Stimulated activated CD4-positive, alpha-beta T cell treated with anti-CD3 and anti-CD28 coated beads, TNF-alpha, amount 100 ng/mL, for 4 hours (primary cell): Measurements from ENCODE around the gene MAP3K21.

Experiments
- DNase-seq, 3 experiments: peaks; one replicate each; pipeline ENCODE4 v3.0.0-alpha.2; 2020; ENCODE audit warnings: low read depth in 3 of 3

Gene MAP3K21

DNA sequence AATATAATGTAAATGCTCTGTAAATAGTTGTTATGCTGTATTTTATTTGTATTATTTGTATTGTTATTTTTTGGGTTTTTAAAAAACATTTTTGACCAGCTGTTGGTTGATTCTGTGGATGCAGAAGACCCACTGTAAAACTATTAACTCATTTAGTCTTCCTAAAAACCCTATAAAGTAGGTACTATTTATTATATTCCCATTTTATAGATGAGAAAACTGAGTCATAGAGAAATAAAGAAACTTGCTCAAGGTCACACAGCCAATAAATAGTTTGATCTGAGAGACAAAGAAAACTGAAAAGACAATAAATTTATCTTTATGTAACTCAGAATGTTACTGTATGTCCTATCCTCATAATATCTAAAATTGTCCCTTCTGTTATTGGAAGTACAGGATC, 1.2 kb upstream of the MAP3K21 start:
- no peak for DNase-seq

DNA sequence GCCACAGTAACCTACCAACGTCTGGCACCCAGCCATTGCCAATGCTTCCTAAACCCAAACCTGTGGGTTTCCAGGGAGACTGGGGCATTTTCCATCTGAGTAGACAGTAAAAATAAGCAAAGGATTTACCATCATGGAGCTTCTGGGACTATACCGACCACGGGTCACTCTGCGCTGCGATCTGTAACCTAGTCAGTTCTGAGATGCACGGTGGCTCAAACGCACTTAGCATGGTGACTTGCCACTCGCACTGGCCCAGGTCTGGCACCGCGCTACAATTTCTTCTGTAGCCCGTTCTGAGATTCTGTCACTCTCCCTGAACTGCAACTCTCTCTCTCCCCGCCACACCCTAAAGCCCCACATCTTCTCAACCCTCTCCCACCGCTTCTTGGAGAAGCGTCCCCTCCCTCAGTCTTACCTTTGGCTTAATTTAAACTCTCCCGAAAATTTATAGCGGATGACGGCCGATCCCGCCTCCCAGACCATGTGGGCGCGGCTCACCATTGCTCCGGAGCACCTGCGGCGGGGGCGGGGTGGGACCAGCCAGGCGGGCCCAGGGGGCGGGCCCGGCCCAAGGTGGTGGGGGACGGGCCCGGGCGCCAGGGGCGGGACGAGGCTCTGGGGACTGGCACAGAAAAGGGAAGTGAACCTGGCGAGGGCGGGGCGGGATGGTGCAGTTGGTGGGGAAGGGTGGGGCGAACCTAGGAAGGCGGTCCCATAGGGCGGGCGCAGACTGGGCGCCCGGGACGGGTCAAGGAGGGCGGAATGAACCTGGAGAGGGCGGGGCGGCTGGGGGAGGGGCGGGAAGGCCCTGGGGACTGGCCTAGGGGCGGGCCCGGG, 493 bp upstream of the MAP3K21 start:
- peak; percentile 78 to 80 (median 80) for DNase-seq

DNA sequence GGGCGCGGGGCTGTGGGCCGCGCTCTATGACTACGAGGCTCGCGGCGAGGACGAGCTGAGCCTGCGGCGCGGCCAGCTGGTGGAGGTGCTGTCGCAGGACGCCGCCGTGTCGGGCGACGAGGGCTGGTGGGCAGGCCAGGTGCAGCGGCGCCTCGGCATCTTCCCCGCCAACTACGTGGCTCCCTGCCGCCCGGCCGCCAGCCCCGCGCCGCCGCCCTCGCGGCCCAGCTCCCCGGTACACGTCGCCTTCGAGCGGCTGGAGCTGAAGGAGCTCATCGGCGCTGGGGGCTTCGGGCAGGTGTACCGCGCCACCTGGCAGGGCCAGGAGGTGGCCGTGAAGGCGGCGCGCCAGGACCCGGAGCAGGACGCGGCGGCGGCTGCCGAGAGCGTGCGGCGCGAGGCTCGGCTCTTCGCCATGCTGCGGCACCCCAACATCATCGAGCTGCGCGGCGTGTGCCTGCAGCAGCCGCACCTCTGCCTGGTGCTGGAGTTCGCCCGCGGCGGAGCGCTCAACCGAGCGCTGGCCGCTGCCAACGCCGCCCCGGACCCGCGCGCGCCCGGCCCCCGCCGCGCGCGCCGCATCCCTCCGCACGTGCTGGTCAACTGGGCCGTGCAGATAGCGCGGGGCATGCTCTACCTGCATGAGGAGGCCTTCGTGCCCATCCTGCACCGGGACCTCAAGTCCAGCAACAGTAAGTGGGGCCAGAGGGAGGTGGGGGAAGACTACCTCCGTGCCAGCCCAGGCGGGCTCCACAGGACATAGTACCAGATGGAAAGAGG, 808 bp downstream of the MAP3K21 start:
- DNase-seq: peak in 2 of 3 experiments; percentile 3 to 7

DNA sequence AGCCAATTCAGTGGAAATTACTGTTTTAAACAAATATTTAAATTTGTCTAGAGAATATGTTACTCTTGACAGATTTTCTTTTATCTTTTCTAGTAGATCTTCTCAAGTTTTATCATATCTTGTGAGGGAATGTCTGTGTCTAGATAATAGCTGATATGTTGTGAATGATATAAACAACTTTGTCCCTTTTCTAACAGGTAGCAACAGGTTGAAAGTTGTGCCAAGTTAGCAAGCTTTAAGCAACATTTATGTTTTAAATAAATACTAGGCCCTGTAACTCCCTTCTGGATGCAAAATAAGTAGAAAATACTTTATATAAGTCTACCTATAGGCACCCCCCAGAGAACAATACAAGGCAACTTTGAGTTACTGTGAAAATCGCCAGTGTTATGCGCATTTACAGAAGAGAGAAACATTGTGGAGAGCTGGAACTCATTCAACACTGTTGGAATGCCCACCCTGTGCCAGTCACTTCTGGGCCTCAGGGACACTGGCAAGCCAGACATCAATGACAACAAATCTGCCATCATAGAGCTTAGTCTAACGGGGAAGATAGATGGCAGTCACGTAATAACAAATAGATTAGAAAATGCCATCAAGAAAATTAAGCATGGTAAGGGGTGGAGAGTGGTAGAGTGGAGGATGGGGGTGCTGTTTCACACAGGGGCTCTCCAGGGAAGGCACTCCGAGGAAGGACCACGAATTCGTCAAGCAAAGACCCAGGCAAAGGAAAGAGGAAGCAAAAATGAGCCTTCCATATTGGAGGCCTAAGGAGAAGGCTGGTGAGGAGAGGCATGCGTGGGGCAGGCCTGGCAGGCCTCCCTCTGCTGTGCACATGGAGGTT, 4.4 kb downstream of the MAP3K21 start:
- DNase-seq: no peak

DNA sequence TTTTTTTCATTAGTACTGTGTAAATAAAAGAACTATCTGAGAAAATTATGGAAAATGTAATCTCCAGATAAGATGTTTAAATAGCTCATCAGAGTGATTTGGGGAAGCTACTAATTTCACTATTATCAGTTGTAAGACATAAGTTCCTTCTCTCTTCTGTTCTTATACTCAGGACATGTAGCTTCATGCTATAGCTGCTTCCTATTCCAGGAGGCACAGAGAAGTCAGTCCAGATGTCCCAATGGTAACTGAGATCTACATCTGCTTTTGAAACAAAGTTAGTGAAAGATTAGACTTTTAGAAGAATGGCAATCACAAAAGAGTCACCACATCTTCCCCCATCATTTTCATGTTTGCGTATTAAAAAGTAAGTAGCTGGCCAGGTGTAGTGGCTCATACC, 5.6 kb downstream of the MAP3K21 start:
- DNase-seq: no peak

DNA sequence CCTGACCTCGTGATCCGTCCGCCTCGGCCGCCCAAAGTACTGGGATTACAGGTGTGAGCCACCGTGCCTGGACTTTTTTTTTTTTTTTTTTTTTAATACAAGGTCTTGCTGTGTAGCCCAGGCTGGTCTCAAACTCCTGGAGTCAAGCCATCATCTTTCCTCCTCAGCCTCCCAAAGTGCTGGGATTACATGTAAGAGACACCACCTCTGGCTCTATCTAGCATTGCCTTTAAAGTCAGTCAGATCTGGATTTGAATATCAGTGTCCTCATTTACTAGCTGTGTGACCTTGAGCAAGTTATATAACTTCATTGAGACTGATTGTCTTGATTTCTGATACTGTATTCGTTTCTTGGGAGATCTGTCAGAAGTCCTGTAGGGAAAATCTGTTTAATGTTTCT, 6.6 kb downstream of the MAP3K21 start:
- no peak for DNase-seq

DNA sequence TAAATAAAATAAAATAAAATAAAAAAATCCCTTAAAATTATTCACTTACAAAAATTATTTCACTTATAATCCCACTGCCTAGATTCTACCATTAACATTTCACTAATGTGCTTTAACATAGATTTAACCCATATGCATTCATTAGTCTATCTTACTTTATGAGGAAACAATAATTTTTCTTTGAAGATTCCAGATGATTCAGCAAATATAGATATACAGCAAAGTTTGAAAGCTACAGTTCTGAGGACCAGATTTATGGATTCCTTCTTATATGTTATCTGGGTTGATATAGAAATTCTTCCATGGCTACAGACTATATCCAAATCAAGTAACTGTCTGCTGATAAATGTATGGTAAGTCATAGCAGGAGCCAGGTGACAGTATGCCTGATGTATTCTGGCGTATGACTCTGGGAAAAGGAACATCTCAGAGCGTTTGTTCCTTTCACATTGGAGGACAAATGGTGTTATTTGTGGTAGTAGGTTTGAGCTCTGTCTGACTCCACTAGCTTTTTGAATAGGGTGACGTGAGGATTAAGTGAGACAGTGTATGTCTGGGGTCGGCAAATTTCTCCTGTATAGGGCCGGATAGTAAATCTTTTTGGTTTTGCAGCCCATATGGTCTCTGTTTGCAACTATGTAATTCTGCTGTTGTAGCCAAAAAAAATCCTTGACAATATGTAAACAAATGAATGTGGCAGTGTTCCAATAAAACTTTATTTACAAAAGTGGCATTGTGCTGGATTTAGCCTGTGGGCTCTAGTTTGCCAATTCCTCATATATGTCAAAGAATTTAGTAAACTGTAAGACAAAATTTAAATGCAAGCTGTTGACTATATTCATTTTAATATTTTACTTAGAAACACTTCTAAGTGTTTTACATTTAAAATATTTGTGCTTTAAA, 9.3 kb downstream of the MAP3K21 start:
- no peak for DNase-seq

DNA sequence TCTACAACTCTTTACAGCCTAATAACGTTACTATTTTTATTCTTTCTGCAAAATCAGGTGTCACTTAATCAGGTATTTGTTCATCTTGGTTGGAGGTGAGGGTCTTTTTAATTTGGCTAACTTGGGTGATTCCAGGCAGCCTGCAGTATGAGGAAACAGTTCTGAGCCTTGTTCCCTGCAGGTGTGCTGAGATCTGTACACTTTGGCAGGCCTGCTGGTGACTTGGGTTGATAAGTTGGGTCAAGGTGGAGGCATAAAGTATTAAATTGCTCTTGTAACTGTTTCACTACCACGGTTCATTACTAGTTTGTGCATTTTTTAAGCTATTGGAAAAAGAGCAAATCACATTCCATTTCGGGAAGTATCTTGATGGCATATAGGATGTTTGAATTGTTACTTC, 10.0 kb downstream of the MAP3K21 start:
- DNase-seq: no peak

DNA sequence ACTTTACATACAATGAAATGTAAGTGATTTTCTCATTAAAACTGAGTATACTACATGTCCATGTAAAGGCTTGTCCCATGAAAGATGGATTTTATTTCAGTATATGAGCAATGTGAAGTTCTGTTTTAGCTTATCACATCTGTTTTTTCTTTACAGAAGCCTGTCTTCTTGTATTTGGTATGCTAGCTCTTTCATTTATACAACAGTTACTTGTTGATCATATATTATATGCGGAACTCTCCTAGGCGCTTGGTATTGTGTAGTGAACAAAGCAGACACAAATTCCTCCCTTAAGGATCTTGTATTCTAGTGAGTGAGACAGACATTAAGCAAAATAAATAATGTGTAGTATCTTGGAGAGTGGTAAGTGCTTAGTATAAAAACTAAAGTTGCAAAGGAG, 10.6 kb downstream of the MAP3K21 start:
- no peak for DNase-seq

DNA sequence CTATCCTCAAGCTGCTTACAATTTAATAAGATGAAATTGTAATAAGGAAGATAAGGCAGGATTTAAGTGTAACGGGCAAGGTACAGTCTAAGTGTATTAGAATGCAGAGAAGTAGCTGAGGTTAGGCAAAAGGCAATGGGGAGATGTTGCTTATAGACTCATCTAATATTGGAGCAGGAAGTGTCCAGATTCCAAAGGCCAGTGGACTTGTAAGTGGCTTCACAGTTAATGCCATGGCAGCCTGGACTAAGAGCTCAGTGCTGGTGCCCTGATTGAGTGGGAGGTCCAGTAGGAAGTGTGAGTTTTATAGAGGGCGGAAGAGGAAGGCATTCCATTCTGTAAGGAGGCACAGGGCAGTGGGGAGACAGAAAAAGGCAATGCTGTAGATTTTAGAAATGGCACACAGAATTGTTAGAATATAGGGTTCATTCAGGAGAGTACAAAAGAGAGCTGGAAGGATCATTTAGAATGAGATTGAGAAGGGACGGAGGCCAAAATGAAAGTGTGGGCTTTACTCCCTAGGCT, 12.6 kb downstream of the MAP3K21 start:
- DNase-seq: no peak

DNA sequence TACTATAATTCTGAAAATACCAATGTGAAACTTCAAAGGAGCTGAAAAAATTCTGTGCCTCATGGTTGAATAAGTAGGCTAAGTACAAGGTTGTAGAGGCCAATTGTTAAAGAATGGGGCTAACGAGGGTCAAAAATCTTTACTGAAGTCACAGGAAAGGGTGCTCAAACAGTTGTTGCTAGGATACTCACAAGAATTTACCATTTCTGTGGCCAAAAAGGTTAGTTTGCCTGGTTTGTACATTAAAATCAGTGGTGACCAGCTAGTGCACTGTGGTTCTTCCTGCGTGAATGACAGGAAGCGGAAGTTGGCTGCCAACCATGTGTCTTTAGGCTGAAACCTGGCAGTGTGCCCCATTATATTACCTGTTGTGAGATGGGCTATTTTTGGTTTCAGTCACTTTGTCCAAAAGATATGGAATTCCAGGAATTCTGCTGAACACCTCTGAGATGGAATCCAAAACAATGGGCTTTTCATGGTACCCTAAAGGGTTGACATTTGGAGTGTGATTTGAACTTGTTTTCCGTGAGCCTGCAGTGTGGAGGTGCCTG, 13.5 kb downstream of the MAP3K21 start:
- DNase-seq: no peak

DNA sequence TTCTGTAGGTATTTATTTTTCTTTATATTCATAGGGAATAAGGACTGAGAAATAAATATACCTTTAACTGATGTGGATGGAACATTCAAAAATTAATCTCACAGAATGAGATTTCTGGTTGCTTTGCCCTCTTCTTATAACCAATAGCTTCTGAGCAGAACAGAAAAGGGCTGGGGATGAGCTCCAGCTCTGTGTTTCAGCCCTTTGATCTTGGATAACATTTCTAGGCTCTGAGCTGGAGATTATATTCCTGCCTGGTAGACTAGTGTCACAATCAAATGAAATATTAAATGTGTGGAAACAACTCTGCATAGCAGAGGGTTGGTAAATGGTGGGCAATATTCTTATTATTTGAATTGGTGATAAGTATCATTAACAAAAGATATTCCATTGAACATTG, 14.6 kb downstream of the MAP3K21 start:
- DNase-seq: no peak

DNA sequence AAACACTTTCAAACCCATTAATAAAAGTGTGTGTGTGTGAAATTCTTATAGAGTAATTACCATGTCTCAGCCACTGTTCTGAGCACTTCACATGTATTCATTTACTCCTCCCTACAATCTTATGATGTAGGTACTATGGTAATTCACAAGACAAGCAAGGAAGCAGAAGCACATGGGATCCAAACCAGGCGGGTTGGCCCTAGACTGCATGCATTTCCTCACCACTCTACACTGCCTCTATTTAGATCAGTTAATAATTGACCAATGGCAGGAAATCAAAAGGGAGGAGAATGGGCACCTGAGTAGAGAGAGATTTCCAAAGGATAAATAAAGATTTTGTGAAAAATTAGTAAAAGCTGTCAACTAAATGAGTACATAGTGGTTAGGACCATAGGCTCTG, 15.7 kb downstream of the MAP3K21 start:
- DNase-seq: no peak

DNA sequence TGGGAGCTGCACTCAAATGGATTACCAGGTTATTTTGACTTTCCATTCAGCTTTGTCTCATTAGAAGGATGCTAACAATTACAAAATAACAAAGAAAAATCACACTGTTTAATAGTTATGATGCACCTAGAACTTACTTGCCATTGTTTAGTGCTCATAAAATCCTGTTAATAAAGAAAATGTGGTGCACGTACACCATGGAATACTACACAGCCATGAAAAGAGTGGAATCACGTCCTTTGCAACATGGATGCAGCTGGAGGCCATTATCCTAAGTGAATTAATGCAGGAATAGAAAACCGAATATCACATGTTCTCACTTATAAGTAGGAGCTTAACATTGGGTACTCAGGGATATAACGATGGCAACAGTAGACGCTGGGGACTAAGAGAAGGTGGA, 19.8 kb downstream of the MAP3K21 start:
- DNase-seq: no peak

DNA sequence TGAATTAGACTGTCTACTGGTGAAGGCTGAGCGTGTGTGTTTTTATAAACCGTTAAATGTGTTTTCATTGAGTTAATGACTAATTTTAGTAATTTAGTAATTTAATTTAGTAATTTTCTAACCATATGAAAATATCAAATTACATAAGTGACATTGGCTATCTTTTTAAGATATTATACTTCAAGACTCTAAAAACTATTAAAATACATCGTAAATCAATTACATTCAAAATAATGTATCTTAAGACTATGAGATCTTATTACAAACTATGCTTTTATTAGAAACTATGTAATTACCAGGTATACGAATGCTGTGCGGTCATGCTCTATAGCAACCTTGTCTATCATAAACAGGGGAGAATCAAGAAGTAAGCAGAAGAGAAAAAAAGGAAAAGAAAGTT, 21.6 kb downstream of the MAP3K21 start:
- no peak for DNase-seq

DNA sequence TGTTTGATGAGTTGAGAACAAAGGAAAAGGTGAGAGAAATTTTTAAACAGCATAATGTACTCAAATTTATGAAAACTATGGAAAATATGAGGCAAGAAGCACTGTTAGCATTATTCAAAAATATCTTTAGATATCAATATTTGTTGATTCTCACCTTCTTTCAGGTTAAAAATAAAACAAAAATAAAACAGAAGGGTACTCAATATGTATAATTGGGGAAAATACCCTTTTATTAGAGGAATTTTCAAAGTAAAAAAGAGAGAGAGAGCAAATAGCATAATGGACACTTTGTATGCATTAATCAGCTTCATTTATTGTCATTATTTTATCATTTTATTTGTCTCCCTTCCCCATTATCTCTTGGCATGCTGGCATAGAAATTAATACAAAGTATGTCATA, 27.5 kb downstream of the MAP3K21 start:
- no peak for DNase-seq

DNA sequence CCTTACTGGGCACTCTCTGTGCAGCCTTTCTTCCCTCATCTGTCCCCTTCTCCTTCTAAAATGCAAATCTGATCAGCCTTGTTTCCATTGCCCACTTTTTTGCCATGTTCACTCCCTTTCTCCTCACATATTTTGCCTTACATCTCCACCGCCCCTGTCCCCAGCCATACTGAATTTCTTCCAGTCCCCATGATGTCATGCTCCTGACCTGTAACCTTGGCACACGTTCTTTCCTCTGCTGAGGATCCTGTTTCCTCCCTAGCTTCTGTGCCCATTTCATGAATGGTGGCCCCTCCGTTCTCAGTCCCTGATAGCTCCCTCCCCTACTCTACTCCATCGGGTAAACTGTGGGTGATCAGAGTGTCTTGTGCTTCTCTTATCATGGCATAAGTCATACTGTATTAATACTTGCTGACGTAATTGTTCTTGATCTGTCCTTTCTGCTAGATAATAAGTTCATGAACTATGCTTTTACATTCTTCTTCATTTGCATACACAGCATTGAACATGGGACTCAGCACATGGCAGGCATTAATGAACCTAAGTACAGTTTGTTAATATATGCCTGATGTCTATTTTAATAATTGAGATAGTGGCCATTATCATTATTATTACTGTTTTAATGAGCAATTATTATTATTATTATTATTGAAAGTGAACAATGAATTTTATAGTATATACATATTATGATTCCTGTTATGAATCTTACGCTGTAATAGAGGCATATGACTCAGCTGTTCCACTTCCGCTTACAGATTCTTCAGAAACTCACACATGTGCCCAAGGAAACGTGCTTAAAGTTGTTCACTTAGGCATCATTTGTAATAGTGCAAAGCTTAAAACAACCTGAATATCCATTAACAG, 28.5 kb downstream of the MAP3K21 start:
- DNase-seq: no peak

DNA sequence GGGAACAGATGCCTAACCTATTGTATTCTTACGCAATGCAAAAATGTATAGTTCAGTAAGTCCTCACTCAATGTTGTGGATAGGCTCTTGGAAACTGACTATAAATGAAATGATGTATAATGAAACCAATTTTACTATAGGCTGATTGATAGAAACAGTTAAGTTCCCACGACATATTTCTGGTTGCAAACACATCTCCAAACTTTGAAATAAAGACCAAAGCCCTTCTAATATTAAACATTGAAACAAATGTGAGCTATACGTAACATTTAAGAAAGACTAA, 29.1 kb downstream of the MAP3K21 start:
- no peak for DNase-seq

DNA sequence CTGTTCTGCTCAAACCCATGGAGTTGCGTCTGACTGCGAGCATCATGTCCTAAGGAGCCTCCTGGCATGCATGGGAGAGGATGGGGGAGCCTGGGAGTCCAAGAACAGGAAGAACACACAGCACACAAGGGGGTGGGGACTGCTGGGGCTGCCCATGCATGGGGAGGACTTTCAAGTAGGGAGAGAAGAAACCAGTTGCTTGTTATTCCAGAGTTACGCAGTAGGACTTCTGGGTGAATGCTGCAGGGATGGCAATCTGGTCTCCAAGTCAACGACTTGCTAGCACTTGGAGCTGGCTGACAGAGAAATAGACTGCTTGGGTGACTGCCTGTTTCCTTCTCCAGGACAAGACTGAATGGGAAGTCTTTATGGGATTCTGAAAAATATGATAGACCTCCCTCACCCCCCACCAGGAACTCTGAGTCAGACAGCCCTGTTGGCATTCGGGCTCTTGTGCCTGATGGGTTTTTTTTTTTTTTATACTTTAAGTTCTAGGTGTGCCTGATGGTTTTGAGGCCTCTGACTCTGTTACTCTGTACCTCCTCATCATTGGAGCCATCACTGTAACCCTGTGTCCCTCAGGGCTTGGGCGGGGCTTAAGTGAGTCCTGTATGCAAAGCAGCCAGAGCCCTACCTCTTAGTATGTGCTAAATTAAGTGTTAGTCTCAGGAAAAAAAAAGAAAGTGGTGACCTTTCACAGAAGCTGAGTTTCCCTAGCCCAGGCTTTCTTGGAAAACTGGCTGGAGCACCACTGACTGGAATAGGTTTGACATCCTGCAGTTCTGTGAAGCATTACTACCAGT, 30.3 kb downstream of the MAP3K21 start:
- DNase-seq: no peak
